Spleen (tissue), 11 donors: ENCODE results near the gene SLC28A3. TPM values are rescaled to one million over a fixed set of nuclear protein-coding genes. Genes with fewer than 3 reads are reported as not detected.

Source experiments
- DNase-seq: peaks from one replicate; pipeline ENCODE4 v3.0.0-alpha.2; 2020
- H3K27ac ChIP-seq, 8 donors: fragments of 200-600 bp; sonication (generic) in 7 of 8; 1 replicate in 4 of 8; 2 replicates in 4 of 8; pipeline versions ENCODE4 v1.5.0 to v1.8.0; 2016 to 2021; ENCODE audit warnings: inconsistent platforms in 4 of 8, mild to moderate bottlenecking in 4 of 8, moderate library complexity in 1 of 8
- H3K27me3 ChIP-seq, 7 donors: fragments of 200-600 bp; sonication (generic) in 6 of 7; replicated peaks in 1 of 7; 1 replicate in 4 of 7; 2 replicates in 3 of 7; pipeline versions ENCODE4 v1.5.0 to v1.8.0; 2016 to 2021; ENCODE audit warnings: inconsistent platforms in 3 of 7, mild to moderate bottlenecking in 1 of 7
- H3K36me3 ChIP-seq, 6 donors: fragments of 200-600 bp; sonication (generic) in 5 of 6; 1 replicate in 4 of 6; 2 replicates in 2 of 6; pipeline versions ENCODE4 v1.5.0 to v1.8.0; 2016 to 2021; ENCODE audit warnings: inconsistent platforms in 2 of 6
- H3K4me1 ChIP-seq, 6 donors: fragments of 200-600 bp; sonication (generic) in 5 of 6; 1 replicate in 3 of 6; 2 replicates in 3 of 6; pipeline versions ENCODE4 v1.5.0 to v1.8.0; 2016 to 2021; ENCODE audit warnings: inconsistent platforms in 3 of 6
- H3K4me3 ChIP-seq, 8 donors: fragments of 200-600 bp; sonication (generic) in 7 of 8; 1 replicate in 4 of 8; 2 replicates in 4 of 8; pipeline versions ENCODE4 v1.5.0 to v1.8.0; 2016 to 2021; ENCODE audit warnings: inconsistent platforms in 4 of 8, mild to moderate bottlenecking in 4 of 8, moderate library complexity in 2 of 8
- H3K9me3 ChIP-seq, 8 donors: fragments of 200-600 bp; sonication (generic) in 7 of 8; 1 replicate in 4 of 8; 2 replicates in 4 of 8; pipeline versions ENCODE4 v1.5.0 to v1.8.0; 2016 to 2021; ENCODE audit warnings: inconsistent platforms in 4 of 8
- CTCF ChIP-seq, 11 experiments: fragments of 200-600 bp in 7 of 11; fragments of 450-650 bp in 4 of 11; sonication (generic) in 4 of 11; IDR thresholded peaks in 8 of 11; conservative IDR thresholded peaks in 3 of 11; 1 replicate in 7 of 11; 2 replicates in 4 of 11; pipeline versions ENCODE4 v1.4.0 to v1.8.0; 2016 to 2021; ENCODE audit warnings: antibody characterized with exemption in 11 of 11, inconsistent platforms in 4 of 11, mild to moderate bottlenecking in 1 of 11
- POLR2A ChIP-seq, 3 donors: fragments of 450-650 bp; IDR thresholded peaks; one replicate each; pipeline ENCODE4 v1.5.1; 2017; ENCODE audit warnings: antibody characterized with exemption in 3 of 3, mild to moderate bottlenecking in 1 of 3
- POLR2AphosphoS5 ChIP-seq, 3 donors: sonication (generic); formaldehyde crosslinking; IDR thresholded peaks; one replicate each; pipeline ENCODE4 v1.5.1; 2017; ENCODE audit warnings: antibody characterized with exemption in 3 of 3
- WGBS, 5 donors: extraction: QIAGEN DNeasy Blood & Tissue Kit in 3 of 5; methylation state at CpG; one replicate each; pipeline versions ENCODE4 v1.1.5 to v1.1.7; 2013 to 2018; 5-methylcytosine and 5-hydroxymethylcytosine counted together
- intact Hi-C: fragments of 100-400 bp; cut with DNase I; formaldehyde crosslinking; loops from one replicate; pipeline ENCODE4 v1.15.0; 2023; ENCODE audit warnings: low total_unique reads
- polyA plus RNA-seq, 3 donors: library from polyadenylated mRNA; stranded (reverse); fragments of 200-250 nt; gene quantifications; one replicate each; pipeline ENCODE4 v1.2.1, GENCODE V29; 2013
- total RNA-seq, 7 donors: library from RNA; depleted of rRNA in 3 of 7; stranded (reverse); fragments of >200 nt in 3 of 7; fragmentation: NEBNext Ultra II Directional in 4 of 7; extraction: Animal tissue kit (Norgen Biotek cat#: 25700) in 4 of 7; gene quantifications; one replicate each; pipeline versions ENCODE4 v1.1.0 to v1.2.1, GENCODE V29; 2016 to 2021
- donor health status: healthy with polysubstance abuse.
- donor health status: DM: no; HTN: no; CAD: no; lungs with moderate emphysema.
- donor health status: DM: no; HTN: no; CAD: no.
- donor health status: Bipolar disorder and iron deficiency.
- donor health status: healthy.
- donor health status: DM: no; HTN: no; CAD: no.
- donor health status: DM: yes; HTN: yes; CAD: no.

The SLC28A3 gene
- total and polyA plus RNA-seq, 10 donors, result 0.06 to 1.2 (median 0.57) TPM; not detected in 1

GRCh38 chr9:84270847-84271530 is 69.6 kb downstream of the SLC28A3 start:
- peak overlapping the region in 5 of 8 donors; percentile 37 to 84 (median 75) for H3K27ac ChIP-seq
- 34 to 45% (median 40%) methylated on average over 9 of the region's 9 CpGs for WGBS, 5 donors
- peak overlapping the region in 2 of 8 donors; percentile 17 to 51 for H3K4me3 ChIP-seq
- intact Hi-C loops, result no loop called here
- H3K27me3 ChIP-seq, result peaks cover 0 to 21% (median 4%) of the 10 kb centered on the region in 7 donors
- no peak for DNase-seq
- no peaks in the 10 kb centered on the region for H3K36me3 ChIP-seq
- TF ChIP-seq CTCF (IDR thresholded peaks at IDR 0.05 in 8 of 11, conservative IDR thresholded peaks at IDR 0.05 in 3 of 11), result no peak
- no peak for TF ChIP-seq POLR2A (IDR thresholded peaks at IDR 0.05)
- no peak for TF ChIP-seq POLR2AphosphoS5 (IDR thresholded peaks at IDR 0.05)
- peaks cover 0 to 28% (median 14%) of the 10 kb centered on the region in 6 donors for H3K4me1 ChIP-seq
- H3K9me3 ChIP-seq, result no peaks in the 10 kb centered on the region

DNA sequence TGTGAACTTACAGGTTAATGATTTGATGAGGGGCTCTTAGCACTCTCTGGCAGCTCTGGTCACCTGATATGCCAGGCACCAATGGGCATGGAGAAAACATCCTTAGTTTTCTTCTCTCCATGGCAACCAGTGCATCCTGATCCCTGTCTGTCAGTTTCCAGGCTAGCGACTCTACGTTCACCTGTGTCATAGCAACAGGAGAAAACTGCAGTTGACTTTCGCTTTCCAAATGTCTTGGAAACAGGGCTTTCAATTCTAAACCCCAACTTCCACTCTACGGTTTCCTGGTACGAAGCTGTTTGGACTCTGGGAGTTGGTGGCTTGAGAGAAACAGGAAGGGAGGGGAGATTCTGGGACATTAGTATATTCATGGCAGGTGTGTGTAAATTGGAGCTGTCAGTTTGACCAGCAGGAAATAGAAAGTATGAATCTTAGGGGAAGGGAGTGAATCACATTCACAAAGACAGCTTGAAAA is 74.4 kb downstream of the SLC28A3 start:
- Histone ChIP-seq H3K4me3 (no peak overlapping the region), H3K27ac (no peak overlapping the region), H3K27me3 (peaks cover 0 to 9% (median 0%) of the 10 kb centered on the region in 7 donors), H3K4me1 (peaks cover 0 to 20% (median 9%) of the 10 kb centered on the region in 6 donors), H3K9me3 (no peaks in the 10 kb centered on the region), H3K36me3 (no peaks in the 10 kb centered on the region)
- no peak for TF ChIP-seq POLR2AphosphoS5 (IDR thresholded peaks at IDR 0.05)
- no peak for TF ChIP-seq POLR2A (IDR thresholded peaks at IDR 0.05)
- no peak for TF ChIP-seq CTCF (IDR thresholded peaks at IDR 0.05 in 8 of 11, conservative IDR thresholded peaks at IDR 0.05 in 3 of 11)
- DNase-seq, result no peak
- intact Hi-C loops, result loop anchor here (10.0 kb wide), 1 partner anchor 91 kb away; no protein-coding TSS in a partner anchor
- 12 to 41% (median 22%) methylated on average over 5 of the region's 5 CpGs for WGBS, 5 donors

DNA sequence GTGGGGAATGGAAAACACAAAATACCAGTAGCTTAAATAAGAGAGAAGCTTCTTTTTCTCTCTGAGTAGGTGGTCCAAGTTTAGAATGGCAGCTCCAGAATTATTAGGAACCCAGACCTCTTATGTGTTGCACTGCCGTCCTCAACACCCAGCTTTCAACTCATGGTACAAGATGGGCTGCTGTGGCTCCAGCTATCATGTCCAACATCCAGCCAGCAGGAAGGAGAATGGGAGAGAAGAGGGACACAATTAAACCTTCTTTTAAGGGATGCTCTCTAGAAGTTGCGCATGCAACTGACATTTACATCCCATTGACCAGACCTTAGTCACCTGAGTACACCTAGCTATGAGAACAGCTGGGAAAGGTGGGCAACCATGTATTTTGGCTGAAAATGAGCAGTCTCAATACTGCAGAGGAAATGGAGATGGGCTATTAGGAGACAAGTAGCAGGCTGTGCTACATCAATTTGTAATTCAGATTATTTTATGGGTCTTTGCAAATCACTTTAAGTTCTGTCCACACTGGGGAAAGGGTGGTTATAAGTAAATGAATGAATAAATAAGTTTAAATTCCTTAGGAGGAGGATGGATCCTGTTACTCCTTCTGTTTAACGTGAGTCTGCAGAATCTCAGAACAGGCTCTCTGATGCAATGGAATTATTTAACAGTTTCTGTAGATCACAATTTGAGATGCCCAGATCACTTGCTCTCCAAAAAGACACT is 76.1 kb downstream of the SLC28A3 start:
- peaks cover 0 to 17% (median 8%) of the 10 kb centered on the region in 6 donors for H3K4me1 ChIP-seq
- H3K9me3 ChIP-seq, result no peaks in the 10 kb centered on the region
- no peaks in the 10 kb centered on the region for H3K36me3 ChIP-seq
- WGBS, 5 donors, result 63 to 93% (median 78%) methylated on average over 3 of the region's 3 CpGs
- no peak overlapping the region for H3K27ac ChIP-seq
- DNase-seq, result no peak
- H3K4me3 ChIP-seq, result no peak overlapping the region
- H3K27me3 ChIP-seq, result peaks cover 0 to 9% (median 0%) of the 10 kb centered on the region in 7 donors
- intact Hi-C loops, result loop anchor here (5.0 to 10.0 kb wide), 2 partner anchors 90 to 327 kb away; no protein-coding TSS in a partner anchor
- TF ChIP-seq POLR2A (IDR thresholded peaks at IDR 0.05) (no peak), CTCF (IDR thresholded peaks at IDR 0.05 in 8 of 11, conservative IDR thresholded peaks at IDR 0.05 in 3 of 11) (no peak), POLR2AphosphoS5 (IDR thresholded peaks at IDR 0.05) (no peak)
